Adipocyte (in vitro differentiated cells): ENCODE results near the gene TASP1.
A peak's percentile ranks its signal among the peaks of the same experiment; 100 is the strongest.
"Not testable (repeated sequence)": the region's sequence is repeated elsewhere in the genome, so short reads cannot be mapped to it uniquely, and the experiment has no call there.

ENCODE experiments used
- DNase-seq: peaks from one replicate; pipeline ENCODE4 v3.0.0-alpha.2; 2015; ENCODE audit warnings: low read depth
- H3K27me3 ChIP-seq: replicated peaks from 2 replicates; pipeline ENCODE4 v1.7.0; 2013; ENCODE audit warnings: mild to moderate bottlenecking, low read length, moderate library complexity; ENCODE audit not compliant: control insufficient read depth, insufficient read depth
- H3K36me3 ChIP-seq: 2 replicates; pipeline ENCODE4 v1.7.0; 2013; ENCODE audit warnings: low read length, mild to moderate bottlenecking, moderate library complexity; ENCODE audit not compliant: control insufficient read depth, insufficient read depth, severe bottlenecking
- H3K4me1 ChIP-seq: 2 replicates; pipeline ENCODE4 v1.7.0; 2013; ENCODE audit warnings: mild to moderate bottlenecking, low read length, moderate library complexity; ENCODE audit not compliant: control insufficient read depth, insufficient read depth
- H3K4me3 ChIP-seq: 2 replicates; pipeline ENCODE4 v1.7.0; 2013; ENCODE audit warnings: mild to moderate bottlenecking, low read length, moderate library complexity
- H3K9ac ChIP-seq: 2 replicates; pipeline ENCODE4 v1.7.0; 2013; ENCODE audit warnings: mild to moderate bottlenecking, low read length, moderate library complexity
- H3K9me3 ChIP-seq: 2 replicates; pipeline ENCODE4 v1.7.0; 2013; ENCODE audit warnings: mild to moderate bottlenecking, low read length, moderate library complexity; ENCODE audit not compliant: control insufficient read depth

TASP1 gene

GRCh38 chr20:13610184-13610583, 28.5 kb downstream of the TASP1 start:
- no peak overlapping the region for H3K4me3 ChIP-seq
- H3K9ac ChIP-seq, result no peak overlapping the region
- H3K4me1 ChIP-seq, result peaks cover 40% of the 10 kb centered on the region
- H3K36me3 ChIP-seq, result no peaks in the 10 kb centered on the region
- H3K9me3 ChIP-seq, result no peaks in the 10 kb centered on the region
- peak; percentile 30 for DNase-seq
- no peaks in the 10 kb centered on the region for H3K27me3 ChIP-seq

DNA sequence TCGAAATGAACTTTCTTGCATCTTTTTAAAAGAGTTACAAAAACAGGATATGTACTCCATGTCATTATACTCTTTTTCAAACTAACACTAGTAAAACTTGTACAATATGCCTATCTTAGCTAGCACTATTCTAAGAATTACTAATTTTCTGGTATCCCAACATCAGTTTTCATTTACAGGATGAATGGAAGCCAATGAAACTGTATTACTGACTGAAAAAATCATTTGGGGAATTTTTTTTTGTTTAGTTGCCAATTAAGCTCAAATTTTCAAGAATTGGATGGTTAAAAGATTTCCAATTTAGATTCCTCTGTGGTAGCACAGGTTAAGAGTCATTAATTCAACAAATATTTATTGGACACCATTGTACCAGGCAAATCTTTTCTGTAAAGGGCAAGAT, 30.7 kb downstream of the TASP1 start:
- no peak for DNase-seq
- peaks cover 22% of the 10 kb centered on the region for H3K4me1 ChIP-seq
- H3K4me3 ChIP-seq, result no peak overlapping the region
- H3K9me3 ChIP-seq, result no peaks in the 10 kb centered on the region
- no peaks in the 10 kb centered on the region for H3K27me3 ChIP-seq
- H3K9ac ChIP-seq, result no peak overlapping the region
- H3K36me3 ChIP-seq, result no peaks in the 10 kb centered on the region

GRCh38 chr20:13593423-13593822, 45.3 kb downstream of the TASP1 start:
- not testable (repeated sequence) for H3K27me3 ChIP-seq, H3K4me3 ChIP-seq, H3K4me1 ChIP-seq, H3K36me3 ChIP-seq, DNase-seq, H3K9ac ChIP-seq, H3K9me3 ChIP-seq

GRCh38 chr20:13588049-13588448, 50.7 kb downstream of the TASP1 start:
- peaks cover 4% of the 10 kb centered on the region for H3K9me3 ChIP-seq
- no peak overlapping the region for H3K9ac ChIP-seq
- H3K27me3 ChIP-seq, result no peaks in the 10 kb centered on the region
- no peak overlapping the region for H3K4me3 ChIP-seq
- H3K4me1 ChIP-seq, result no peaks in the 10 kb centered on the region
- H3K36me3 ChIP-seq, result peaks cover 4% of the 10 kb centered on the region
- no peak for DNase-seq

- H3K4me1 ChIP-seq, result no peaks in the 10 kb centered on the region
- H3K27me3 ChIP-seq, result no peaks in the 10 kb centered on the region
- no peak for DNase-seq
- H3K36me3 ChIP-seq, result peaks cover 4% of the 10 kb centered on the region
- H3K4me3 ChIP-seq, result no peak overlapping the region
- peaks cover 4% of the 10 kb centered on the region for H3K9me3 ChIP-seq
- no peak overlapping the region for H3K9ac ChIP-seq
Observed at GRCh38 chr20:13587370-13587769, 51.4 kb downstream of the TASP1 start.

- H3K36me3 ChIP-seq, result peaks cover 4% of the 10 kb centered on the region
- DNase-seq, result no peak
- H3K9ac ChIP-seq, result no peak overlapping the region
- no peak overlapping the region for H3K4me3 ChIP-seq
- H3K9me3 ChIP-seq, result peaks cover 4% of the 10 kb centered on the region
- no peaks in the 10 kb centered on the region for H3K27me3 ChIP-seq
- no peaks in the 10 kb centered on the region for H3K4me1 ChIP-seq
Observed at GRCh38 chr20:13586133-13586532, 52.6 kb downstream of the TASP1 start.

- H3K4me3 ChIP-seq, result no peak overlapping the region
- no peak for DNase-seq
Observed at GRCh38 chr20:13581451-13581850, 57.3 kb downstream of the TASP1 start.

GRCh38 chr20:13580707-13581106, 58.0 kb downstream of the TASP1 start:
- Histone ChIP-seq H3K4me1 (no peaks in the 10 kb centered on the region), H3K9ac (no peak overlapping the region), H3K9me3 (no peaks in the 10 kb centered on the region), H3K4me3 (no peak overlapping the region), H3K27me3 (no peaks in the 10 kb centered on the region), H3K36me3 (peaks cover 2% of the 10 kb centered on the region)
- no peak for DNase-seq

More at GRCh38 chr20:13581451-13581850, 57.3 kb downstream of the TASP1 start:
- H3K9ac ChIP-seq, result no peak overlapping the region
- H3K27me3 ChIP-seq, result no peaks in the 10 kb centered on the region
- no peaks in the 10 kb centered on the region for H3K4me1 ChIP-seq
- peaks cover 3% of the 10 kb centered on the region for H3K36me3 ChIP-seq
- peaks cover 4% of the 10 kb centered on the region for H3K9me3 ChIP-seq

- no peaks in the 10 kb centered on the region for H3K9me3 ChIP-seq
- no peak overlapping the region for H3K9ac ChIP-seq
- H3K27me3 ChIP-seq, result no peaks in the 10 kb centered on the region
- no peaks in the 10 kb centered on the region for H3K4me1 ChIP-seq
- H3K36me3 ChIP-seq, result peaks cover 8% of the 10 kb centered on the region
- H3K4me3 ChIP-seq, result no peak overlapping the region
- DNase-seq, result no peak
Observed at GRCh38 chr20:13574071-13574470, 64.7 kb downstream of the TASP1 start.

GRCh38 chr20:13571662-13572061, 67.1 kb downstream of the TASP1 start:
- Histone ChIP-seq H3K9me3 (no peaks in the 10 kb centered on the region), H3K36me3 (peaks cover 8% of the 10 kb centered on the region), H3K4me3 (no peak overlapping the region), H3K27me3 (no peaks in the 10 kb centered on the region), H3K9ac (no peak overlapping the region), H3K4me1 (peaks cover 4% of the 10 kb centered on the region)
- DNase-seq, result no peak

GRCh38 chr20:13567663-13568062, 71.1 kb downstream of the TASP1 start:
- H3K9ac ChIP-seq, result no peak overlapping the region
- peaks cover 8% of the 10 kb centered on the region for H3K4me1 ChIP-seq
- H3K4me3 ChIP-seq, result no peak overlapping the region
- DNase-seq, result no peak
- H3K27me3 ChIP-seq, result no peaks in the 10 kb centered on the region
- no peaks in the 10 kb centered on the region for H3K36me3 ChIP-seq
- no peaks in the 10 kb centered on the region for H3K9me3 ChIP-seq

DNA sequence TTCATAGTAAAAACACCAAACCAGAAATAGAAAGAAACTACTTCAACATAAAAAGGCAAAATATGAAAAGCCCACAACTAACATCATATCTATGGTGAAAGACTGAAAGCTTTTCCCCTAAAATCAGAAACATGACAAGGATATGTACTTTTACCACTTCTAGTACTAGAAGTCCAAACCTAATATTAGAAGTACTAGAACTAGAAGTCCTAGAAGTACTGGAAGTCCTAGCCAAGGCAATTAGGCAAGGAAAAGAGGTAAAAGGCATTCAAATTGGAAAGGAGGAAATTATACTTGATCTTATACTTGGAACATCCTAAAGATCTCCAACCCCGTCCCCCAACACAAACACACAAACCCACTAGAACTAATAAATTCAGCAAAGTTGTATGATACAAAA, 74.9 kb downstream of the TASP1 start:
- no peak for DNase-seq
- peaks cover 8% of the 10 kb centered on the region for H3K4me1 ChIP-seq
- no peaks in the 10 kb centered on the region for H3K27me3 ChIP-seq
- no peaks in the 10 kb centered on the region for H3K36me3 ChIP-seq
- H3K9ac ChIP-seq, result no peak overlapping the region
- H3K4me3 ChIP-seq, result no peak overlapping the region
- peaks cover 7% of the 10 kb centered on the region for H3K9me3 ChIP-seq
